Uterus (tissue), 4 donors: ENCODE results near the gene PIP4K2A. TPM values are rescaled to one million over a fixed set of nuclear protein-coding genes. Genes with fewer than 3 reads are reported as not detected.

ENCODE experiments used
- DNase-seq, 2 donors: peaks; one replicate each; pipeline ENCODE4 v3.0.0-alpha.2; 2019 to 2020
- H3K27ac ChIP-seq, 2 donors: fragments of 200-600 bp; sonication (generic); 1 replicate in 1 of 2; 2 replicates in 1 of 2; pipeline ENCODE4 v1.5.1; 2016 to 2018
- H3K27me3 ChIP-seq, 2 donors: fragments of 200-600 bp; sonication (generic); one replicate each; pipeline ENCODE4 v1.5.1; 2018 to 2019; ENCODE audit warnings: control low read depth in 1 of 2
- H3K36me3 ChIP-seq, 2 donors: fragments of 200-600 bp; sonication (generic); one replicate each; pipeline ENCODE4 v1.5.1; 2019; ENCODE audit warnings: control low read depth in 1 of 2
- H3K4me1 ChIP-seq, 2 donors: fragments of 200-600 bp; sonication (generic); one replicate each; pipeline ENCODE4 v1.5.1; 2018 to 2019; ENCODE audit warnings: control low read depth in 1 of 2
- H3K4me3 ChIP-seq, 2 donors: fragments of 200-600 bp; sonication (generic); 1 replicate in 1 of 2; 2 replicates in 1 of 2; pipeline ENCODE4 v1.5.1; 2018 to 2019; ENCODE audit warnings: mild to moderate bottlenecking in 1 of 2
- H3K9me3 ChIP-seq, 2 donors: fragments of 200-600 bp; sonication (generic); one replicate each; pipeline ENCODE4 v1.5.1; 2019; ENCODE audit warnings: control low read depth in 1 of 2
- CTCF ChIP-seq, 4 experiments: fragments of 200-600 bp in 2 of 4; fragments of 450-650 bp in 2 of 4; sonication (generic) in 2 of 4; IDR thresholded peaks; one replicate each; pipeline ENCODE4 v1.5.1; 2016 to 2019; ENCODE audit warnings: antibody characterized with exemption in 4 of 4, mild to moderate bottlenecking in 2 of 4, moderate library complexity in 1 of 4
- POLR2A ChIP-seq, 2 donors: fragments of 450-650 bp; IDR thresholded peaks; one replicate each; pipeline ENCODE4 v1.6.1; 2016; ENCODE audit warnings: antibody characterized with exemption in 2 of 2, mild to moderate bottlenecking in 1 of 2, moderate library complexity in 1 of 2
- intact Hi-C: fragments of 100-400 bp; cut with DNase I; formaldehyde crosslinking; loops from one replicate; pipeline ENCODE4 v1.15.1; 2023; ENCODE audit warnings: low total_unique reads
- total RNA-seq, 4 donors: library from RNA; depleted of rRNA in 3 of 4; stranded (reverse); fragments of >200 nt in 3 of 4; gene quantifications; one replicate each; pipeline versions ENCODE4 v1.1.0 to v1.2.4, GENCODE V29; 2014 to 2023
- donor health status: DM: yes; HTN: yes; CAD: no.

The PIP4K2A gene
- total RNA-seq, 4 donors from 2014 or later = 17.4 to 42.4 (median 22.0) TPM

- Histone ChIP-seq H3K9me3 (no peaks in the 10 kb centered on the region), H3K27me3 (no peaks in the 10 kb centered on the region), H3K4me3 (no peak overlapping the region), H3K36me3 (no peaks in the 10 kb centered on the region), H3K4me1 (peaks cover 0 to 5% of the 10 kb centered on the region in 2 donors), H3K27ac (peak overlapping the region in 1 of 2 donors; percentile 60)
- no peak for DNase-seq
- intact Hi-C loops = no loop called here
- TF ChIP-seq POLR2A (IDR thresholded peaks at IDR 0.05) (no peak), CTCF (IDR thresholded peaks at IDR 0.05) (no peak)
Observed at GRCh38 chr10:22619101-22619500, 95.3 kb downstream of the PIP4K2A start.

- Histone ChIP-seq H3K4me3 (no peak overlapping the region), H3K36me3 (no peaks in the 10 kb centered on the region), H3K27me3 (no peaks in the 10 kb centered on the region), H3K27ac (peak overlapping the region; percentile 36 to 60), H3K9me3 (no peaks in the 10 kb centered on the region), H3K4me1 (peaks cover 0 to 5% of the 10 kb centered on the region in 2 donors)
- TF ChIP-seq CTCF (IDR thresholded peaks at IDR 0.05) (no peak), POLR2A (IDR thresholded peaks at IDR 0.05) (no peak)
- intact Hi-C loops = no loop called here
- no peak for DNase-seq
Observed at GRCh38 chr10:22618078-22618785, 96.1 kb downstream of the PIP4K2A start.

- Histone ChIP-seq H3K27ac (peak overlapping the region; percentile 36 to 60), H3K4me1 (peaks cover 0 to 5% of the 10 kb centered on the region in 2 donors)
Observed at GRCh38 chr10:22617516-22617915, 96.9 kb downstream of the PIP4K2A start.

GRCh38 chr10:22617051-22617450, 97.3 kb downstream of the PIP4K2A start:
- intact Hi-C loops = no loop called here
- peaks cover 0 to 5% of the 10 kb centered on the region in 2 donors for H3K4me1 ChIP-seq

More at GRCh38 chr10:22617516-22617915, 96.9 kb downstream of the PIP4K2A start:
- no peak overlapping the region for H3K4me3 ChIP-seq
- TF ChIP-seq POLR2A (IDR thresholded peaks at IDR 0.05) = no peak
- TF ChIP-seq CTCF (IDR thresholded peaks at IDR 0.05) = no peak
- no peak for DNase-seq
- H3K9me3 ChIP-seq = no peaks in the 10 kb centered on the region
- no peaks in the 10 kb centered on the region for H3K27me3 ChIP-seq
- no peaks in the 10 kb centered on the region for H3K36me3 ChIP-seq
- intact Hi-C loops = no loop called here

More at GRCh38 chr10:22617051-22617450, 97.3 kb downstream of the PIP4K2A start:
- H3K27ac ChIP-seq = peak overlapping the region in 1 of 2 donors; percentile 60
- no peak for TF ChIP-seq CTCF (IDR thresholded peaks at IDR 0.05)
- no peak for TF ChIP-seq POLR2A (IDR thresholded peaks at IDR 0.05)
- H3K36me3 ChIP-seq = no peaks in the 10 kb centered on the region
- DNase-seq = no peak
- no peak overlapping the region for H3K4me3 ChIP-seq
- no peaks in the 10 kb centered on the region for H3K9me3 ChIP-seq
- no peaks in the 10 kb centered on the region for H3K27me3 ChIP-seq
